ENCODE results near the gene EPG5. TPM values are rescaled to one million over a fixed set of nuclear protein-coding genes. Genes with fewer than 3 reads are reported as not detected.

Gene EPG5
- total RNA-seq, 1 donor from 2014 or later, result 38.3 TPM

- intact Hi-C loops (cut with micrococcal nuclease), result no loop called here
- TF ChIP-seq CTCF (IDR thresholded peaks at IDR 0.05), result no peak
- H3K27me3 Mint-ChIP-seq, result no peaks in the 10 kb centered on the region
- ATAC-seq (ENCODE audit: low read depth) (no peak), DNase-seq (no peak)
- no peak overlapping the region for H3K27ac Mint-ChIP-seq
- H3K36me3 Mint-ChIP-seq (ENCODE audit: low read depth), result peaks cover 75% of the 10 kb centered on the region
- POLR2A ChIA-PET, result interaction anchor here (2.0 kb wide), 1 partner anchor 189 kb away, joined by 8 read pairs; no protein-coding TSS in a partner anchor
- CTCF ChIA-PET, result interaction anchor here (5.4 to 9.2 kb wide), 2 partner anchors 186 to 212 kb away, joined by 86 to 180 read pairs; no protein-coding TSS in a partner anchor
- peaks cover 13% of the 10 kb centered on the region for H3K9me3 Mint-ChIP-seq
- peaks cover 23% of the 10 kb centered on the region for H3K4me1 Mint-ChIP-seq
- H3K4me3 Mint-ChIP-seq, result no peak overlapping the region
Observed at GRCh38 chr18:45876161-45876560, 91.0 kb downstream of the EPG5 start.

GRCh38 chr18:45874491-45875184 lies 92.5 kb downstream of the EPG5 start:
- Mint-ChIP-seq H3K36me3 (ENCODE audit: low read depth) (peaks cover 77% of the 10 kb centered on the region), H3K4me3 (peak overlapping the region; percentile 49), H3K27ac (peak overlapping the region; percentile 94), H3K27me3 (no peaks in the 10 kb centered on the region), H3K4me1 (peaks cover 18% of the 10 kb centered on the region), H3K9me3 (peaks cover 13% of the 10 kb centered on the region)
- intact Hi-C loops (cut with micrococcal nuclease), result loop anchor here (1.0 to 2.0 kb wide), 2 partner anchors 92 to 187 kb away; partner anchors contain the start of gene EPG5
- ChIA-PET CTCF (interaction anchor here (1.0 kb wide), 1 partner anchor 199 kb away, joined by 4 read pairs; no protein-coding TSS in a partner anchor), POLR2A (interaction anchor here (0.7 kb wide), 1 partner anchor 218 kb away, joined by 3 read pairs; no protein-coding TSS in a partner anchor)
- TF ChIP-seq CTCF (IDR thresholded peaks at IDR 0.05), result no peak
- peak; percentile 22 for DNase-seq
- ATAC-seq (ENCODE audit: low read depth), result peak; percentile 93

GRCh38 chr18:45871431-45872084 lies 95.6 kb downstream of the EPG5 start:
- DNase-seq, result no peak
- Mint-ChIP-seq H3K27me3 (no peaks in the 10 kb centered on the region), H3K4me1 (peaks cover 18% of the 10 kb centered on the region), H3K36me3 (ENCODE audit: low read depth) (peaks cover 81% of the 10 kb centered on the region), H3K27ac (no peak overlapping the region), H3K4me3 (no peak overlapping the region), H3K9me3 (peaks cover 13% of the 10 kb centered on the region)
- no peak for ATAC-seq (ENCODE audit: low read depth)
- TF ChIP-seq CTCF (IDR thresholded peaks at IDR 0.05), result no peak
- CTCF ChIA-PET, result interaction anchor here (1.5 kb wide), 1 partner anchor 9 kb away, joined by 7 read pairs; no protein-coding TSS in a partner anchor
- POLR2A ChIA-PET, result no interaction called here
- intact Hi-C loops (cut with micrococcal nuclease), result loop anchor here (2.0 kb wide), 1 partner anchor 21 kb away; no protein-coding TSS in a partner anchor

- no peak for ATAC-seq (ENCODE audit: low read depth)
- H3K9me3 Mint-ChIP-seq, result peaks cover 12% of the 10 kb centered on the region
- no peak for TF ChIP-seq CTCF (IDR thresholded peaks at IDR 0.05)
- H3K4me1 Mint-ChIP-seq, result peaks cover 16% of the 10 kb centered on the region
- intact Hi-C loops (cut with micrococcal nuclease), result loop anchor here (2.0 kb wide), 1 partner anchor 20 kb away; no protein-coding TSS in a partner anchor
- H3K27ac Mint-ChIP-seq, result no peak overlapping the region
- peaks cover 84% of the 10 kb centered on the region for H3K36me3 Mint-ChIP-seq (ENCODE audit: low read depth)
- no peak for DNase-seq
- no peak overlapping the region for H3K4me3 Mint-ChIP-seq
- ChIA-PET CTCF (interaction anchor here (1.5 kb wide), 1 partner anchor 10 kb away, joined by 7 read pairs; no protein-coding TSS in a partner anchor), POLR2A (no interaction called here)
- H3K27me3 Mint-ChIP-seq, result no peaks in the 10 kb centered on the region
Observed at GRCh38 chr18:45870419-45870818, 96.7 kb downstream of the EPG5 start.

GRCh38 chr18:45865466-45865865 lies 101.7 kb downstream of the EPG5 start:
- intact Hi-C loops (cut with micrococcal nuclease), result loop anchor here (2.0 kb wide), 1 partner anchor 13 kb away; no protein-coding TSS in a partner anchor
- H3K27ac Mint-ChIP-seq, result no peak overlapping the region
- no peak for TF ChIP-seq CTCF (IDR thresholded peaks at IDR 0.05)
- H3K4me3 Mint-ChIP-seq, result no peak overlapping the region
- peaks cover 87% of the 10 kb centered on the region for H3K36me3 Mint-ChIP-seq (ENCODE audit: low read depth)
- POLR2A ChIA-PET, result no interaction called here
- CTCF ChIA-PET, result no interaction called here
- ATAC-seq (ENCODE audit: low read depth) (no peak), DNase-seq (no peak)
- no peaks in the 10 kb centered on the region for H3K9me3 Mint-ChIP-seq
- no peaks in the 10 kb centered on the region for H3K4me1 Mint-ChIP-seq
- no peaks in the 10 kb centered on the region for H3K27me3 Mint-ChIP-seq

Measured in activated B cell treated with CpG ODN at 0.5 μM for 24 hours (primary cell).